Brain pericyte (primary cell): ENCODE results near the gene ZNF827.

Source experiments
- DNase-seq: peaks from one replicate; pipeline ENCODE4 v3.0.0-alpha.2; 2012; ENCODE audit warnings: low read depth, low spot score

The ZNF827 gene

GRCh38 chr4:145891958-145892357 is 46.7 kb downstream of the ZNF827 start:
- no peak for DNase-seq

- no peak for DNase-seq
Observed at GRCh38 chr4:145890689-145891088, 47.9 kb downstream of the ZNF827 start.

GRCh38 chr4:145888393-145888792 is 50.2 kb downstream of the ZNF827 start:
- DNase-seq = no peak

- DNase-seq = peak; percentile 36
Observed at GRCh38 chr4:145887241-145887991, 51.2 kb downstream of the ZNF827 start.

- no peak for DNase-seq
Observed at GRCh38 chr4:145886871-145887240, 51.8 kb downstream of the ZNF827 start.

GRCh38 chr4:145885666-145886065 is 53.0 kb downstream of the ZNF827 start:
- DNase-seq = no peak

- no peak for DNase-seq
Observed at GRCh38 chr4:145884775-145885174, 53.8 kb downstream of the ZNF827 start.

- no peak for DNase-seq
Observed at GRCh38 chr4:145883101-145883694, 55.4 kb downstream of the ZNF827 start.

GRCh38 chr4:145882604-145883003 is 56.0 kb downstream of the ZNF827 start:
- no peak for DNase-seq

- DNase-seq = no peak
Observed at GRCh38 chr4:145881989-145882388, 56.6 kb downstream of the ZNF827 start.

- no peak for DNase-seq
Observed at GRCh38 chr4:145881576-145881975, 57.0 kb downstream of the ZNF827 start.

GRCh38 chr4:145880355-145880960 is 58.2 kb downstream of the ZNF827 start:
- no peak for DNase-seq

GRCh38 chr4:145879598-145879997 is 59.0 kb downstream of the ZNF827 start:
- no peak for DNase-seq

GRCh38 chr4:145878501-145879435 is 59.9 kb downstream of the ZNF827 start:
- DNase-seq = no peak

GRCh38 chr4:145876531-145877180 is 62.0 kb downstream of the ZNF827 start:
- DNase-seq = no peak

GRCh38 chr4:145873901-145874300 is 64.7 kb downstream of the ZNF827 start:
- no peak for DNase-seq

- no peak for DNase-seq
Observed at GRCh38 chr4:145871209-145871608, 67.4 kb downstream of the ZNF827 start.

GRCh38 chr4:145870155-145871020 is 68.2 kb downstream of the ZNF827 start:
- DNase-seq = no peak

- no peak for DNase-seq
Observed at GRCh38 chr4:145868637-145869409, 69.8 kb downstream of the ZNF827 start.

GRCh38 chr4:145867406-145867805 is 71.2 kb downstream of the ZNF827 start:
- no peak for DNase-seq
